Effector memory CD4-positive, alpha-beta T cell (primary cell): ENCODE measurements around the gene DHCR7.

Experiments
- DNase-seq, 3 donors: peaks; one replicate each; pipeline ENCODE4 v3.0.0-alpha.2; 2020
- H3K27ac ChIP-seq: 2 replicates; pipeline ENCODE4 v1.7.0; 2013; ENCODE audit warnings: mild to moderate bottlenecking, low read length, moderate library complexity; ENCODE audit not compliant: insufficient read depth, poor library complexity, severe bottlenecking
- H3K27me3 ChIP-seq: replicated peaks from 2 replicates; pipeline ENCODE4 v1.7.0; 2013; ENCODE audit warnings: mild to moderate bottlenecking, low read length; ENCODE audit not compliant: insufficient read depth, control insufficient read depth, poor library complexity, severe bottlenecking
- H3K36me3 ChIP-seq: 2 replicates; pipeline ENCODE4 v1.7.0; 2013; ENCODE audit warnings: mild to moderate bottlenecking, low read length, moderate library complexity; ENCODE audit not compliant: control insufficient read depth, insufficient read depth
- H3K4me1 ChIP-seq: 2 replicates; pipeline ENCODE4 v1.7.0; 2013; ENCODE audit warnings: low read length, mild to moderate bottlenecking; ENCODE audit not compliant: control insufficient read depth, insufficient read depth, poor library complexity, severe bottlenecking
- H3K4me3 ChIP-seq: 2 replicates; pipeline ENCODE4 v1.7.0; 2013; ENCODE audit warnings: low read length, low read depth, mild to moderate bottlenecking; ENCODE audit not compliant: insufficient read depth, poor library complexity, severe bottlenecking
- H3K9me3 ChIP-seq: 2 replicates; pipeline ENCODE4 v1.7.0; 2013; ENCODE audit warnings: mild to moderate bottlenecking, low read length, moderate library complexity; ENCODE audit not compliant: control insufficient read depth

Gene DHCR7

DNA sequence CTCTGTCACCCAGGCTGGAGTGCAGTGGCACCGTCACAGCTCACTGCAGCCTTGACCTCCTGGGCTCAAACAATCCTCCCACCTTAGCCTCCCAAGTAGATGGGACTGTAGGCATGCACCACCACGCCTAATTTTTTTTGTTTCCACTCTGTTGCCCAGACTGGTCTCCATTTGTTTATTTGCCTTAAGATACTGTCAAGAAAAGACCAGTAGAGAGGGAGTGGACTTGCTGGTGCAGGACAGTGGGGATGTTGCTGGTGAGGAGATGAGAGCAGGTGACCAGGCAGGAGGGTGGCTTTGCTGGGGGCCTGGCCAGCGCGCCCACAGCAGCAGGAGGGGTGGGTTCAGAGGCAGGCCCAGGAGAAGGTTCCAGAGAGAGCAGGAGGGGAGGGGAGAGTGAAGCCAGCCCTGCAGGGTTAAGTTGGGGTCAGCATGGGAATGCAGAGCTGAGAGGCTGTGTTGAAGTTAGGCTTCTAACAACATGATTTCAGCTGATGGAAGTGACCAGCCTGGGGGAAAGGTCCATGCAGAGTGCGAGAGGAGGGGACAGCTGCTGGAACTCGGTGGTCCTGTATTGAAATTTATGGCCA is 40.6 kb upstream of the DHCR7 start:
- peaks cover 59% of the 10 kb centered on the region for H3K36me3 ChIP-seq
- no peaks in the 10 kb centered on the region for H3K4me1 ChIP-seq
- no peaks in the 10 kb centered on the region for H3K27me3 ChIP-seq
- no peaks in the 10 kb centered on the region for H3K9me3 ChIP-seq
- no peak for DNase-seq
- H3K27ac ChIP-seq: no peak overlapping the region
- H3K4me3 ChIP-seq: no peak overlapping the region

DNA sequence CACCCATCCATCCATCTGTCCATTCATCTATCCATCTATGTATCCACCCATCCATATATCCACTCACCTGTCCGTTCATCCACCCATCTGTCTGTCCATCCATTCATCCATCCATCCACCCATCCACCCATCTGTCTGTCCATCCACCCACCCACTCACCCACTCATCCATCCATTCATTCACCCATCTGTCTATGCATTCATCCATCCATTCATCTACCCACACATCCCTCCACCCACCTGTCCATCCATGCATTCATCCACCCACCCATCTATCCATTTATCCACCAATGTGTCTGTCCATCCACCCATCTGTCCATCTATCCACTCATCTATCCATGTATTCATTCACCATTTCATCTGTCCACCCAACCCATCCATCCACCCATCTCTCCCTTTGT is 38.1 kb upstream of the DHCR7 start:
- Histone ChIP-seq H3K4me3 (no peak overlapping the region), H3K9me3 (no peaks in the 10 kb centered on the region), H3K27ac (no peak overlapping the region), H3K36me3 (peaks cover 73% of the 10 kb centered on the region), H3K4me1 (no peaks in the 10 kb centered on the region), H3K27me3 (no peaks in the 10 kb centered on the region)
- no peak for DNase-seq

DNA sequence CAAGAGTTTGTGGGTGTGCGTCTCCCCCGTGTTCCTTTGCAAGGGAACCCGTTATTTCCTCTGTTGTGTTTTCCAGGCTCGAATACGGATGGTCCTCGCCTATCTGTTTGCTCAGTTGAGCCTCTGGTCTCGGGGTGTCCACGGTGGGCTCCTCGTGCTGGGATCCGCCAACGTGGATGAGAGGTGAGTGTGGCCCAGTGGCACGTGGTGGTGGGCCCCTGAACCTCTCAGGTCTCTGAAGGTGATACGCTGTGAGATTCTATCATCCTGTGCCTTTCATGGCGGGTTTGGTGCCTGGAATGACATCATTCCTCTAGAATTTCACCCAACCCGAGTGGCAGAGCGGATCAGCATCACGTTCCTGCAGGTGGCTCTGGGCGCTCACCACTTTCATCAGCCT is 37.3 kb upstream of the DHCR7 start:
- Histone ChIP-seq H3K27me3 (no peaks in the 10 kb centered on the region), H3K9me3 (no peaks in the 10 kb centered on the region), H3K36me3 (peaks cover 74% of the 10 kb centered on the region), H3K27ac (no peak overlapping the region), H3K4me3 (no peak overlapping the region), H3K4me1 (no peaks in the 10 kb centered on the region)
- no peak for DNase-seq

DNA sequence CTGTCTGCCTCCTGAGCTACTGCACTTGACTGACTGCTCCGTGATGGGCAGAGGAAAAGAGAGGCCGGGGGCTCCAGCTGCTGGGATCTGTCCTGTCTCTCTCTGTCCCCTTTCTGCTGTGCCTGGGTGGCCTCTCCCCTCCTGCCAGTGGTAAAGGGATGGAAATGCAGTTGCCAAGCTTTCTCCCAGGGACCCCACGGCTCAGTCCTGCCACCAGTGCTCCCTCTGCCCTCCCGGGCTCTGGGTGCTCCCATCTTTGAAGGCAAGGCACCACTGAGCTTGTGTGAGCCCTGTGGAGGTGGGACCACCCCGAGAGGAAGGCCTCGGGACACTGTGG is 36.8 kb upstream of the DHCR7 start:
- no peaks in the 10 kb centered on the region for H3K9me3 ChIP-seq
- H3K4me3 ChIP-seq: no peak overlapping the region
- no peaks in the 10 kb centered on the region for H3K4me1 ChIP-seq
- DNase-seq: no peak
- no peaks in the 10 kb centered on the region for H3K27me3 ChIP-seq
- H3K36me3 ChIP-seq: peaks cover 72% of the 10 kb centered on the region
- no peak overlapping the region for H3K27ac ChIP-seq

DNA sequence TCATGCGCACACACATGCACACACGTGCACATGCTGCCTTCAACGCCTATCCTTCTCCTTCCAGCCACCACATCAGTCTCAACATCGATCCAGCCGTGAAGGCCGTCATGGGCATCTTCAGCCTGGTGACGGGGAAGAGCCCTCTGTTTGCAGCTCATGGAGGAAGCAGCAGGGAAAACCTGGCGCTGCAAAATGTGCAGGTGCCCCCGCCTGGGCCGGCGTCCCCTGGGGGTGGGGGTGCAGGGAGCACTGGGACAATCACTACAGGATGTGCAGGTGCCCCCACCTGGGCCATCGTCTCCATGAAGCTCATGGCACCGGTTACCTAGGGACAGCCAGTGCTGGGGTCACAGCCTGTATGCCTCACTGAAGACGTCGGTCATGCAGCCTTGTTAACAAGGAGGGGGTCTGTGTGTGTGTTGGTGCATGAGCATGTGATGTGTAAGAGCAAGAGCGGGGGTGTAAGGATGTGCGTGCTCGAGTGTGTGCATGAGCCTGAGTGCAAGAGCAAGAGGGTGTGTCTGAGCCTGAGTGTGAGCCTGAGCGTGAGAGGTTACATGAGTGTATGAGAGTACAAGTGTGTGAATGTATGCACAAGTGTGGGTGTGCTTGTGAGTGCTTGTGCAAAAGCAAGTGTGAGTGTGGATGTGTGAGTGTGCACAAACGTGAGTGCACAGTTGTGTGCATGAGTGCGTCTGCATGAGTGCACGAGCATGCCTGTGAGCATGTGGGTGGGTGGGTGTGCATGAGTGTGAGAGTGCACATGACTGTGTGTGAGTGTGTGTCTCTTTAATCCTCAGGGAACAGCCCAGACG is 36.3 kb upstream of the DHCR7 start:
- no peaks in the 10 kb centered on the region for H3K27me3 ChIP-seq
- no peak for DNase-seq
- H3K9me3 ChIP-seq: no peaks in the 10 kb centered on the region
- no peak overlapping the region for H3K4me3 ChIP-seq
- H3K27ac ChIP-seq: no peak overlapping the region
- H3K4me1 ChIP-seq: no peaks in the 10 kb centered on the region
- H3K36me3 ChIP-seq: peaks cover 74% of the 10 kb centered on the region

DNA sequence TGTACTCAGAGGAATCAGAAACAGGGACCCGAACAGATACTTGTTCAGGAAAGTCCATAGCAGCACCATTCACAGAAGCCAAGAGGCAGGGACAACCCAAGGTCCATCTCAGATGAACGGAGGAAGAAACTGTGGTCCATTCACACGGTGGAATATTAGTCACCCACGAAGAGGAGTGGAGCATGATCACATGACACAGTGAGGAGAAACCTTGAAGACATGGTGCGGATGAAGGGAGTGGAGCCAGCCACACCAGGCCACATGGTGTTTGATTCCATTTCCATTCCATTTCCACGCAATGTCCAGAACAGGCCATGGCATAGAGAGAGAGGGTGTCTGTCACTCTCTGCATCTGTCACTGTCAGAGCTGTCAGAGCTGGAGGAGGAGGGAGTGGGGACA is 35.5 kb upstream of the DHCR7 start:
- H3K36me3 ChIP-seq: peaks cover 81% of the 10 kb centered on the region
- H3K9me3 ChIP-seq: no peaks in the 10 kb centered on the region

DNA sequence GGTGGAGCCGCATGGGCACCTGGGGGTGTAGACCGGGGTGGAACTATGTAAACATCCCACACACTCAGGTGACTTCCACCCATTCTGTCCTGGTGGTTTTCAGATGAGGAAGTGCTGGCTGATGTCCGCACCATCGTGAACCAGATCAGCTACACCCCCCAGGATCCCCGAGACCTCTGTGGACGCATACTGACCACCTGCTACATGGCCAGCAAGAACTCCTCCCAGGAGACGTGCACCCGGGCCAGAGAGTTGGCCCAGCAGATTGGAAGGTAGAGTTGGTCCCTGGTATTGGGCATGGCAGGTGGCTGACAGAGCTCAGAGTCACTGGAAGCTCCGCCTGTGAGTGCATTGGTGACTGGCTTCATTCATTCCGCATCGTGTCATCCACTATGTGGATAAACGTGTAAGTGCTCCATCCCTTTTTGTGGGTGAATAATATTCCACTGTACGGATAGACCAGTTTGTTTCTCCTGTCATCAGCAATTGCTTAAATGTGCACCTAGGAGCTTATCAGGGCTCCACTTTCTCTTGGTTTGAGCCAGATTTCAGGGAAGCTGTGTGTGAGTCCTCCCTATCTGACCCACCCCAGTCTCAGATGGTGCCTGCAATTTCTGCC is 34.7 kb upstream of the DHCR7 start:
- H3K36me3 ChIP-seq: peaks cover 84% of the 10 kb centered on the region

More for the DNA sequence above, 35.5 kb upstream of the DHCR7 start:
- Histone ChIP-seq H3K27ac (no peak overlapping the region), H3K4me1 (no peaks in the 10 kb centered on the region), H3K27me3 (no peaks in the 10 kb centered on the region), H3K4me3 (no peak overlapping the region)
- DNase-seq: no peak

DNA sequence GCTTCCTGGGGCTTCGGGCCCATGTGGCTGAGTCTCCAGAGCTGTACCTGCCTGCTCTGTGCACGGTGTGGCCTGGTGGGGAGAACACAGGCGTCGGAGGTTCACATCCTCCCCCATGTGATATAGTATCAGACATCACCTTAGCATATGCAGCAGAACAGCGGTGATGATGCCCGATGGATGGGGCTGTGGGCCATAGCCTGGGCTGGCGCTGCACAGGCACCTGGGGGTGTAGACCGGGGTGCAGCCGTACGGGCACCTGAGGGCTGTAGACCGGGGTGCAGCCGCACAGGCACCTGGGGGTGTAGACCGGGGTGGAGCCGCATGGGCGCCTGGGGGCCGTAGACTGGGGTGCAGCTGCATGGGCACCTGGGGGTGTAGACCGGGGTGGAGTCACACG is 34.0 kb upstream of the DHCR7 start:
- DNase-seq: no peak
- no peaks in the 10 kb centered on the region for H3K9me3 ChIP-seq
- no peak overlapping the region for H3K27ac ChIP-seq
- no peak overlapping the region for H3K4me3 ChIP-seq
- no peaks in the 10 kb centered on the region for H3K27me3 ChIP-seq
- H3K4me1 ChIP-seq: no peaks in the 10 kb centered on the region
- H3K36me3 ChIP-seq: peaks cover 89% of the 10 kb centered on the region

More for the DNA sequence above, 34.7 kb upstream of the DHCR7 start:
- H3K4me1 ChIP-seq: no peaks in the 10 kb centered on the region
- H3K9me3 ChIP-seq: no peaks in the 10 kb centered on the region
- no peak for DNase-seq
- no peak overlapping the region for H3K27ac ChIP-seq
- no peak overlapping the region for H3K4me3 ChIP-seq
- H3K27me3 ChIP-seq: no peaks in the 10 kb centered on the region

DNA sequence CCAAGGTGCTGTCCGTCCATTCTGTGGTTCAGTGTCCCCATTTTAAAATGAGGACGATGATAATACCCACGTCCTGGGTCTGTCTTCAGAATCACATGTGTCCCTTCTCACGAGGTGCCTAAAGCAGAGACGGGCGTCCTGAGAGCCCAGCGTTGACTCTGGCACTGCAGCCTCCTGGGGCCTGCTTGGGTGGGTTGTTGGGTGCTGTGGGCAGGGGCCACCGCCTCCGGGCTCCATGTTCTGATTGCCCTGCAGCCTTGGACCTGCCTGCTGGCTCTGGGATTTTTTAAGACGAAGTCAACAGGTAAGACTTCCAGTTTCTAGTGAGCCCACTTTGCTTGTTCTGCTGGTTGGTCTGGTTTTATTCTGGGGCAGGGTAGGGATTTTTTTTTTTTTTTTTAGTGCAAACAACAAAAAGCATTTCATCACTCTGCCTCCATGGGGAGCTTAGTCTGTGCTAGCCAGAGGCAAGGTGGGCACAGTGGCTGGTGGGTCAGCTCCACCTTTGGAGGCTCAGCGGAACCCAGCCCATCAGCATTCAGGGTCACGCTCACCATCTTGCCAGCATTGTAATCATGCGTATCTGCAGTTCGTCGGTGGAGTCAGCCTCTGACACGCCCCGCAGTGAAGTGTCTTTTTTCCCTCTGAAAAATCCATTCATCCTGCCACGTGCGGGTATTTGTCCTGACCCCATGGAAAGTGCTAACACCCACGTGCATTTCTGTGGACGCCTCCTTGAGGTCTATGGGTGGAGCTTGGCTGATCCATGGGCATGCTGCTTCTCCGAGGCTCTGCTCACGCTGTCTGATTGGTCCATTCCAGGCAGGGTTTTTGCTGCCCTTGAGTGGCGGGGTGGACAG is 33.1 kb upstream of the DHCR7 start:
- Histone ChIP-seq H3K27me3 (no peaks in the 10 kb centered on the region), H3K4me3 (no peak overlapping the region), H3K4me1 (no peaks in the 10 kb centered on the region), H3K9me3 (no peaks in the 10 kb centered on the region), H3K27ac (no peak overlapping the region), H3K36me3 (peaks cover 95% of the 10 kb centered on the region)
- DNase-seq: no peak

DNA sequence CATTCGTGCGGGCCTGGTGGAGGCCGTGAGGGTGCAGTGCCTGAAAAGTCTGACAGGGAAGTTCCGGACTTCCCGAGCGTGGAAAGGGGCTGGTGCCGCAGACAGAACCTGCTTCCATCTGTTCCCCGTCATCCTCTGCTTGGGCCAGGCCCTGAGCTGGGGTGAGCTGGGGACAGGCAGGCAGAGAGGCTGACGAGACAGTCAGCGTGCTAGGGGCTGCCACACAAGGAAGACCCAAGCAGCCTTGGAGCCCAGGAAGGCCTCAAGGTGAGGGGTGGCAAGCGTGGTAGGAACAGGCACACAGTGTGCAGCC is 30.3 kb upstream of the DHCR7 start:
- Histone ChIP-seq H3K4me3 (no peak overlapping the region), H3K9me3 (no peaks in the 10 kb centered on the region), H3K27ac (no peak overlapping the region), H3K4me1 (no peaks in the 10 kb centered on the region), H3K36me3 (peaks cover 91% of the 10 kb centered on the region), H3K27me3 (no peaks in the 10 kb centered on the region)
- no peak for DNase-seq
